Measurements from ENCODE around the gene SULT1C4.

GRCh38 chr2:108365656-108366055 is 12.1 kb upstream of the SULT1C4 start:
- TF ChIP-seq CTCF (IDR thresholded peaks at IDR 0.05; ENCODE audit: control extremely low read depth in 1 of 3, insufficient read depth in 1 of 3, low read depth in 1 of 3, low read length in 3 of 3) (no peak), POLR2A (IDR thresholded peaks at IDR 0.05; ENCODE audit: control extremely low read depth in 1 of 2, low read depth in 2 of 2, low read length in 2 of 2) (no peak), TEAD4 (IDR thresholded peaks at IDR 0.05; ENCODE audit: low read depth, low read length) (no peak), TCF12 (IDR thresholded peaks at IDR 0.05; ENCODE audit: low read depth, low read length) (no peak), POLR2AphosphoS5 (IDR thresholded peaks at IDR 0.05; ENCODE audit: low read depth, low read length) (no peak), HDAC6 (IDR thresholded peaks at IDR 0.05; ENCODE audit: low read depth, low read length) (no peak), CBX5 (IDR thresholded peaks at IDR 0.05; ENCODE audit: low read depth, low read length) (no peak), EGR1 (IDR thresholded peaks at IDR 0.05; ENCODE audit: borderline replicate concordance, low read depth, low read length) (no peak), MAX (IDR thresholded peaks at IDR 0.05) (no peak), PHF8 (conservative IDR thresholded peaks at IDR 0.05; ENCODE audit: low read depth, low read length) (no peak), TAF1 (IDR thresholded peaks at IDR 0.05; ENCODE audit: low read depth, low read length) (no peak)

Measured in H1 (cell line).